HG02885 (cell line): Measurements from ENCODE around the gene AKAP12.

Experiments used
- ATAC-seq: cut with Tn5 transposase; IDR thresholded peaks from one replicate; pipeline ENCODE4 v1.9.1; 2021; ENCODE audit warnings: mild to moderate bottlenecking; ENCODE audit not compliant: unreplicated experiment, poor library complexity

The AKAP12 gene

GRCh38 chr6:151392427-151392826 is 152.7 kb downstream of the AKAP12 start:
- ATAC-seq = no peak

- ATAC-seq = no peak
These were observed 153.6 kb downstream of the AKAP12 start for GRCh38 chr6:151393410-151393809.

GRCh38 chr6:151399679-151400078 is 159.9 kb downstream of the AKAP12 start:
- no peak for ATAC-seq

GRCh38 chr6:151400473-151400872 is 160.7 kb downstream of the AKAP12 start:
- no peak for ATAC-seq

GRCh38 chr6:151402228-151402627 is 162.5 kb downstream of the AKAP12 start:
- ATAC-seq = no peak

GRCh38 chr6:151403919-151404308 is 164.1 kb downstream of the AKAP12 start:
- no peak for ATAC-seq
